NCI-H128 (cell line): Measurements from ENCODE around the gene LYRM4.
"Not testable (repeated sequence)": the region's sequence is repeated elsewhere in the genome, so short reads cannot be mapped to it uniquely, and the experiment has no call there.

ENCODE experiments used
- DNase-seq: peaks from one replicate; lab custom pipeline; 2025; ENCODE audit not compliant: unreplicated experiment; lab: John Stamatoyannopoulos, UW

LYRM4 gene

DNA sequence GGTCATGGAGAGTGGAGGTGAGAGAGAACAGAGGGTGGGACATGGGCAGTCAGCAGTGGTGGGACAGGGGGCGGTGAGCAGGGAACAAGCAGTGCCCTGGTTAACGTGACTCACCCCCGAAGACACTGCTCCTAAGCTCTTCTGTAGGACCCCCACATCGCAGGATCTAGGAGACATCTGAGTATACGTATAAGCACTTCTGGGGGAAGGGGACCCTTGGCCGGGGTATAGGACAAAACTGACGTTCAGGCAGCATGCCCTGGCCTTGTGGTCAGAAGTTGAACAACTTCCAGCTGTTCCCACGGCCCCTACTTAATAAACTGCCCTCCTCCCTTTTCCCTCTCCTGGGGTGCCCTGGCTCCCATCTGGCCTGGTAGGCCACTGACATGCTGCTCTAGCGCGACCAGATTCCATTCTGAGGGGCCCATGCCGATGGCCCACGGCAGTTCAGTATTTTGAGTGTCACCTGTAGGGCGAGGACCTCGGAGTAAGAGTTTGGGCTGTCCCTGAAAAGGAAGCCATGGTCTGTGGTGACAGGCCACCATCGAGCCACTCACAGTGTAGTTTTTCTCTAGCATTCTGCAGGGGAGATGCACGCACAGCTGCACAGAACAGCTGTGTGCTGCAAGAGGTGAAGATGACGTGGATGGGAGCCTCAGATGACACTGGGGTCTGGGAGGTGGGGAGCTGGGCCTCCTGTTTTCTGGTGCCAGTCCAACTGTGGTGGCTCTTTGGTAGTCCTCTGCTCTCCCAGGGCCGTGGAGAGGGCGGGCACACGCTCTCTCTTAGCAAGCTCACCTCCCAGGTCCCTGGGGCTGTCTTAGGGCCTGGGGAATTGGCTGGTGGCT lies 137.2 kb downstream of the LYRM4 start:
- DNase-seq: no peak

DNA sequence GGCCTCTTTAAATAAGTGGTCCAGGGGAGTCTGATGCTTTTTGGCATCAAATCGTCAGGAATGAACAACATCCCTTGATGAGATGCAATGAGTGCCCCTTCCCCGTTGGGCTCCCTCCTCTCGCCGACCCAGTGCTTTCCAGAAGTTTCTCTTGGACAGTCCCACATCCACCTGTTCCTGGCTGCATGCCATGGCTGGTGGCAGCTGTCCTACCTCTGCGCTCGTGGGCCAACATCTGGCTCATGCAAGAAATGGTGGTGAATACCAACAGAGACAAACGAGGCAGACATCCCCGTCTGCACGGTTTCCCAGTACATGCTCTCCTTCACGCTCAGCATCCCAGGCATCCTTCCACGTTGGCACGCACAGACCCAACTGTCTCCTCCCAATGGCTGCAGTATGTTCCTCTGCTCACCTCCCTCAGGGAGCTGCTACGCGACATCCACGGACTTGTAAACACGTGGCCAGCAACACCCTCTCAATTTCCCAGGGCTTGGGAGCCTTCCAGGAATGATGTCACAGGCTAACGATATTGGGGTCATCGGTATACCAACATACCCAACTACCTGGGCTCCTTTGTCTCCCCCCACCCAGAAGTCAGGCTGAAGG lies 138.1 kb downstream of the LYRM4 start:
- DNase-seq: no peak

DNA sequence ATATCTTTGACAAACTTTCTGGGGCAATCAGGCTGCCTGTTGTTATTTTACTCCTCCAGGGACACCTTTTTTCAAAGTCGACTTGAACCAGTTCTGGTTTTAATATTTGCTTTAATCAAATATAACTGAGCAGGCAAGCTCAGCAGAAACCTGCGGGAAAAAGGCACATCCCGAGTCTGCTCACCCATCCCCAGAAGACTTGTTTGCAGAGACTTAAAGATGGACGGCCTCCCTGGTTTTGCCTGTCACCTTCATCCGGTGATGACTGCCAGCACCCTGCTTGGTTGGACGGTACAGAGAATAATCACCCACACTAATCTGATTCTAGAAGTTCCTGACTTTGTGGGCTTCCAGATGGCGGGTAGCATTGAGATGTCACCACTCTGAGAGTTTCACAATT lies 138.8 kb downstream of the LYRM4 start:
- no peak for DNase-seq

DNA sequence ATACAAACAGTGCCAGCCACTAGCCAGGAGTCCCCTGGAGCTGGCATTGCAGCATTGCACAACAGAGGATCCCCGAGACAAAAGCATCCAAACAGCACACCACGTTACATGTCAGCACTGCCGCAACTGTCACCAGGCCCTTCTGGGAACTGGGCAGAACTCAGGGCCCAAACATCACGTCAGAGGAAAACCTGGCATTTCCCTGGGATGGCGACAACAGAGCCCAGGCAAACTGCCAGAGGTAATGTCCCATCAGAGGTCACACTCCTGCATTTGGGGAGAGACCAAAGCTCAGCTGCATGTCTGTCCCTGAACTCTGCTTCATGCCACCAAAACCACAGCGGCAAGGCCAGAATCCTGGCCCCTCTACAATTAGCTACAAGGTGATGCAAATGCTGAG lies 139.3 kb downstream of the LYRM4 start:
- no peak for DNase-seq

DNA sequence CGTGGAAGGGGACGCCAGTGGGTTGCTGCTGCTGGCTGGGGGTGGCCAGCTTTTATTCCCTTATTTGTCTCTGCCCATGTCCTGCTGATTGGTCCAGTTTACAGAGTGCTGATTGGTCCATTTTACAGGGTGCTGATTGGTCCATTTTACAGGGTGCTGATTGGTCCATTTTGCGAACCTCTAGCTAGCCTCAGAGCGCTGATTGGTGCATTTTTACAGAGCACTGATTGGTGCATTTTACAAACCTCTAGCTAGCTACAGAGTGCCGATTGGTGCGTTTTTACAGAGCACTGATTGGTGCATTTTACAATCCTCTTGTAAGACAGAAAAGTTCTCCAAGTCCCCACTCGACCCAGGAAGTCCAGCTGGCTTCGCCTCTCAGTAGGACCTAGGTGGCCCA lies 140.2 kb downstream of the LYRM4 start:
- not testable (repeated sequence) for DNase-seq

DNA sequence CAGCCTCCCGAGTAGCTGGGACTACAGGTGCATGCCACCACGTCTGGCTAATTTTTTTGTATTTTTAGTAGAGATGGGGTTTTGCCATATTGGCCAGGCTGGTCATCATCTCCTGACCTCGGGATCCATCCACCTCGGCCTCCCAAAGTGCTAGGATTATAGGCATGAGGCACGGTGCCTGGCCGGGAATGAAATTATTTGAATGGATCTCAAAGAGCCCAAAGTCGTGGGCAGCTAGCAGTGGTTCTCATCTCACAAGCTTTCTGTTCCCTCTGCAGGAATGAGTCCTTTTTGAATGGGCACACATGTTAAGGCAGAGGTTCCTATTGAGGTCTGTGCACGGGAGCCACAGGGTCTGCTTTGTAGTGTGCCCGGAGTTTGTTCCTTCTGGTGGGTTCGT lies 140.7 kb downstream of the LYRM4 start:
- DNase-seq: no peak

DNA sequence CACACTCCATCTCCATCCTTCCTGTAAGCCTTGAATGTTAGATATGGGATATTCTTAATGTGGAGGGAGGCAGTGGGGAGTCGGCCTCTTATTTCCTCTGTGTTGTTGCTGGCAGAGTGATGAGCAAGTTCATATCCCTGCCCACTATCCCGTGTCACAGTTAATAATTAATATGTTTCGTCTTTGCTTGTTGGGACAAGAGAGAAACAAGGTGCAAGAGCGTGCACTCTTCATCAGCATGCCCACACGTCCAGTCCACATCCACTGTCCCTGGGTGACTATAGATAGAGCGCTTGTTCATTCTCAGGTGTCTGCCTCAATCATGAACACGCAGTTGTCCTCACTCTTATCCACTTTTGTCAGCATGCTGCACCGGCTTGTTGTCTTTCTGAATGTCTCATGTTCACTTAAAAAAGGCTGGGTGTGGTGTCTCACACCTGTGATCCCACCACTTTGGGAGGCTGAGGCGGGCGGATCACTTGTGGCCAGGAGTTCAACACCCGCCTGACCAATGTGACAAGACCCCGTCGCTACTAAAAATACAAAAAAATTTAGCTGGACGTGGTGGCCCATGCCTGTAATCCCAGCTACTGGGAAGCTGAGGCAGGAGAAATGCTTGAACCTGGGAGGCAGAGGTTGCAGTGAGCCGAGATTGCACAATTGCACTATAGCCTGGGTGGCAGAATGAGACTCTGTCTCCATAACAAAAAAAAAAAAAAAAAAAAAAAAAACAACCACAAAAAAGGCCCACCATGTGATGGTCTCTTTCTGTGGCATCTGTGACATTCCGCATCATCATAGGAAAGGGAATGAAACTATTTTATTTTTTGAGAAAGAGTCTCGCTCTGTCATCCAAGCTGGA lies 141.4 kb downstream of the LYRM4 start:
- no peak for DNase-seq

DNA sequence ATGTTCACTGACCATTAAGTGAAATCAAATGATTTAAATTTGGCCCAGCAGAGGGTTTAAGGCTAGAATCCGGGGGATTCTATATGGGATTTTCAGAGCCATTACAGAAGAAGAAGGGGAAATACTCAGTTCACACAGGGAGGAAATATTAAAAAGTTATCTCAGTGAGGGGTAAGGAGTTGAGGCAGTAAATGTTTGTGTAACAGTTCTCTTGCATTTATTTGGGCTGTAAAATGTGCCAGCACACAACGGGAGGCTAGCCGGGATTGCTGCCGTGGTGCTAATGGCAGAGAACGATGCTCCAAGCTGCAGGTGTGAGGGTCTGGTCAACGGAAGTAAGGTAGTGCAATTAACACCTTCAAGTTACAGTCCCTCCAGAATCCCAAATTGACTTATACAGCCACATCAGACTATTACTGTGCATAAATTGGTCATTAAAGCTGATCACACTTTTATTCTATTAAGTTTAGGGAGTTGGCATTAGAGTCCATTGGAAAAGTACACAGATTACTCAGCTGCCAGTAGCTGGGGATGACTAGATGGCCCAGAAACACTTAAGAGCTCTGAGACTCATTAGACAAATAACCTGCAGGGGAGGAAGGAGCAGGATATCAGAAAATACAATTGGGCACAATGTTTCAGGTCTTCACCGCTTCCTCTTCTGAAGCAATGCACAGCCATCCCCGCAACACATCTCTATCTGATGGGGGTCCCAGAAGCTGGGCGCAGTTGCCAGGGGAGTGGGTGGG lies 144.3 kb downstream of the LYRM4 start:
- DNase-seq: no peak

DNA sequence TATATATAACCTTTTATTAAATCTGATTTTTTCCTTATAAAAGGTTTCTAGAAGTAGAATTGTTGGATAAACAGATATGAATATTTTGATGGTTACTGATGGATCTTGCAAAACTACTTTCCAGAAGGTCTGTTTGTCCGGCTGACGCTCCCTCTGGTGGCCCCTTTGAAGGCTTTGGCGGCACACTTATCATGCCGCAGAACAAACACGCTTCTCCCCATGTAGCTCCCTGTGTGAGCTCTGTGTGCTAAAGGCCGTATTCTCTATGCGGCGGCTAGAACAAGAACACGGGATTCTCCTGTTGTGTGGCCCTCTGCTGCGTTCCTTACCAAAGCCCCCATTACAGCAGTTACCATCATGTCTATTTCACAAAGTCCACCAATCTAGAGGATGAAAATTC lies 145.6 kb downstream of the LYRM4 start:
- no peak for DNase-seq

DNA sequence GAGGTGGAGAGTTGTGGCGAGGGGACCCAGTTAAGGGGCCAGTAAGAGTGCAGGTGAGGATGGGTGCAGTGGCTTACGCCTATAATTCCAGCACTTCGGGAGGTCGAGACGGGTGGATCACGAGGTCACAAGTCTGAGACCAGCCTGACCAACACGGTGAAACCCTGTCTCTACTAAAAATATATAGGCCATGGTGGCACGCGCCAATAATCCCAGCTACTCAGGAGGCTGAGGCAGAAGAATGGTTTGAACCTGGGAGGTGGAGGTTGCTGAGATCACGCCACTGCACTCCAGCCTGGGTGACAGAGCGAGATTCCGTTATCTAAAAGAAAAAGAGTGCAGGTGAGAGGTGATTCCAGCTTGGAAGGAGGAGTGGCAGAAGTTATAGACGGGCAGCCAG lies 147.7 kb downstream of the LYRM4 start:
- DNase-seq: no peak

DNA sequence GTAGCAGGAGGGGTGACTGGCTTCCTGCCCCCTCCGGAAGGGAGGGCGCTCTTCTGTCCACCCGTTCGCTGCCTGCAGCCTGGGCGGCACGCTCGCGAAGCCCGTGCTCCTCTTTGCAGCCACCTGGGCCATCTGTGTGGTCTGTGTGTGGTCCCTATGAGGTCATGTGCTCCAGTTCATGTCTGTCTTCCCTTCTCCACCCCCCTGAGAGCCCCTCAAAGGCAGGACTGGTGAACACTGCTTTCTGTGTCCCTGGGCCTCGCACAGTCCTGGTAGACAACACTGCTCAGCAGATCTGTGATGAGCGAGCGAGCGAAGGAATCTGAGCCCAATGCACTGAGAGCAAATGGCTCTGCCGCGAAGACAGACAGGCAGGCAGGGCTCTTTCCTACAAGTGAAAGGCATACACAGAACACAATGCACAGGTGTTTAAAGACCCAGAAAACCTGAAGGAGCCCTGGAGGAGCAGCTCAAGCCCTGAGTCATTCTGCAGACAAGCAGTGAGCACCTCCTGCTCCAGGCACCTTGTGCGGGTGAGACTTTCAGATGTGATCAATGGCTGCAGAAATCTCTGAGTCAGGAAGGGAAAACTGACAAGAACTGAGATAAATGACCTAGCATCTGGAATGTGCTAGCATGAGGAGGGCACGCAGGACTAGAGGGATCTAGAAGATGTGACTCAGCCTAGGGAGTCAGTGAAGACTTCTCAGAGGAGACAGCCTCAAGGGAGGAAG lies 148.5 kb downstream of the LYRM4 start:
- DNase-seq: no peak

DNA sequence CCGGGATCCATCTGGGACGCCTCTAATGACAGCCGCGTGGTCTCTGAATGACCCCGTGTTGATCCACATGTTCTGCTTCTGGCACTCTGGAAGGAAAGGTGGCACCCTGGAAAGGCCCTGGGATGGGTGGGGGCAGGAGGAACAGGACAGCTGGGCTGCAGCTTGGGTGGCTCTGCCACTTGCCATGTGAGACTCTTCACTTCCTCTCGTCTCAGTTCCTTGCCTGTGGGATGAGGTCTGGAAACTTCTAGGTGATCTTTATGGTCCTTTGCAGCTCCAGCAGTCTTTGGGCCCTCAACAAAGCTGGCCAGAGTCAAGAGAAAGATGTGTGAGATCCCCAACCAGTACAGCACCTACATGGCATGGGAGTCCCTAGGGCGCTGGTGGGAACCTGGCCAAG lies 149.1 kb downstream of the LYRM4 start:
- DNase-seq: no peak

DNA sequence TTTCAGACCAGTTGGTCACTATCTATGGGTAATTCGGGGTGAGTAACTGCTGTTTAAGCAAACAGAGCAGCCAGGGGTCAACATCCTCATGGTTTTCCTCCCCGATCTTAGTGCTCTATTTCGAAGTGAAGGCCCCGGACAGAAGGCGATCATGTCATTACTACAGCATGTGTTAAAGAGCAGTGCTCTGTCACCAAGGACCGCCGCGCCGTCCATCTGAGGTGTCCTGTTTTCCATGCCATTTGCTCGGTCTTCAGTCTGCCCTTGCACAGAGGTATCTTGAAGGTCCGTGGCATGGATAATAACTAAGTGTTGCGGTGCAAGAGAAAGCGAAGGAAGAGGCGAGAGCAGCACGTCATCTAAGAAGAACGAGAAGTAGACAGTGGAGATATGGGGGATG lies 150.5 kb downstream of the LYRM4 start:
- no peak for DNase-seq

DNA sequence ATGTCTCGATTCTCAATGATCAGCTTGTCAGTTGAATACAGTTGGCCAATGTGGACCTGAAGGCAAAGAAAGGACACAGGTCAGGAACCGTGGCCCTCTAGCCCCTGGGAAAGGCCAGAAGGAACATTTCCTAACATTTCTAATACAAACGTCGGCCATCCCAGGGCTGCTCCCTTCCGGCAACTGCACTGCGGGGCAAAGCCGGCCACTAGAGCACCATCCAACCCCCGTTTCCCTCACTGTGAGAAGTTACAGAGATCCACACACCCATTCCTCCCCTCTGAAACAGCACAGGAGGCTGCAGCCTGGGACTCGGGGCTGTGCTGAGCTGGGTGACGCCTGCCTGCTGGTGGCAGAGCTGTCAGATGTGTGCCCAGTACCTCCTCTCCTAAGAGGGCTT lies 151.3 kb downstream of the LYRM4 start:
- no peak for DNase-seq

DNA sequence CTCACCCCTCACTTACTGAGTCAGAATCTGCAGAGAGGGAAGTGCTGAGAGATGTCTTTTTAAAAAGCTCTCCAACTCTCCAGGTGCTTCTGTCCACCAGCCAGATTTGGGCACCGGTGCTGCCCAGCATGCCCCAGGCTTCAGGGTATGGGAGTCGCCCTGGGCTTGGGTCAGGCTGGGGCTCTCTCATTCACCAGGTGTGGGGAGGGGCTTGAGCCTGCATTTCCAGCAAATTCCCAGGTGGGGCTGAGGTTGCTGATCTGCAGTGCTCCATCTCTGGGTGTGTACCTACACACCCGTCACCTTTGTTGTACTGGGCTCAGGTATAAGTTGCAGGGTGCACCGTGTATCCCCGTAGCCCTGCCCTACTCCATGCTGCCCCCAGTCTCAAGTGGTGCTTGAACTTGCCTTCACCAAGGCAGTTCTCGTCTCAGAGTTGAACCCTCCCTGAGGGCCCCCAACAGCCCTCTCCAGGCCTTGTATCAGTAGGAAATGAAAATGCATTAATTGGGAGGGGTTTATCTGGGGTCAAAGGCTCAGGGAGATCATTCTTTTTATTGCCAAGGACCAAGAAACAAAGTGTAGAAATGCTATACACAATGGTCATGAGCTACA lies 152.1 kb downstream of the LYRM4 start:
- DNase-seq: no peak

DNA sequence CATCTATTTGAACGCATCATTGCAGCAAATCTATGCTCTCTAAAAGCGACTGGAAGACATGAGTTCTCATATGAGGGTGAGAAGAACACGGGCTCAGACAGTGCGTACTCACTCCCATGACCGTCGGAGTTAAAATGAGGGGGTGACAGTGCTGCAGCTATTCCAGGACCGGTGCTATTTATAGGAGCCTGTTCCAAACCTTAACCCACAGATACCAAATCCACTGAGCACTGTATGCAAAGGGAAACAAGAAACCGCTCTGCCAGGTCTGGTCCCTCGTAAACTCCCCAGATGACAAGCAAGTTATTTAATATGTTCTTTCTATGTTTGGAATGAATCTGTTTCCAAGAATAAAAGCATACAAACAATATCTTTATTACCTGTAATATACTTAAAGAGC lies 152.7 kb downstream of the LYRM4 start:
- DNase-seq: no peak

DNA sequence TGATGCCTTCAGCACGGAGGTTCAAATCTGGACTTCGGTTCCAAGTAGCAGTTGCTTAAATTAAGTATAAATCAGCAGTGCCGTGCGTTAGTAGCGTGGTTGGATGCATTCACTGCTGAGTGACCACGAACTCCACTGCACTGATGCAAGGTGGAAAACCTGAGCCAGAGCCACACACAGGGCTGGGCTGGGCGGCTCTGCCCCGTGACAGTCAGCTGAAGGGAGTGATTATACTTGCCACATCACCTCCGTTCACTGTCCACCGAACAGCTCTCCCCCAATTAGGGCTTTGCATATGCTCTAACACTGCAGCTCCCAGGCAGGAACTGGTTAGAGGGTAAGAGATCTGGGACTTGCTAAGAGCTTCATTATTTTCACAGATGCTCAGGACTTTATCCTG lies 153.4 kb downstream of the LYRM4 start:
- DNase-seq: no peak

DNA sequence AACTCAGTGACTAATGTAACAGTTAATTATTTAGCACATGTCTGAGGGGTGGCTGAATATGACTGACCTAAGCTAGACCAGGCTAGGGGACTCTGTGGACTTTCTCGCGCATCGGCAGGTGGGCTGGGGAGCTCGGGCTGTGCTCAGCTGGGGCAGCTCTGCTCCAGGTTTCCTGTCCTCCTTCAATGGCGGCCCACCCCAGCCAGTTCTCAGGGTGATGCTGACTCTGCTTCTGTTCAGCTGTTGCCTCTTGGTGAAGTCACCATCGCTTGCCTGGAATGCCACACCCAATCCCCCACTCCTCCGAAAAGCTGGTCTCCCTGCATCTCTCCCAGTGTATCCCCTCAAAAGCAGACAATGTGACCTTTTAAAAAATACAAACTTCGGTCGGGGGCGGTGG lies 155.6 kb downstream of the LYRM4 start:
- DNase-seq: no peak

DNA sequence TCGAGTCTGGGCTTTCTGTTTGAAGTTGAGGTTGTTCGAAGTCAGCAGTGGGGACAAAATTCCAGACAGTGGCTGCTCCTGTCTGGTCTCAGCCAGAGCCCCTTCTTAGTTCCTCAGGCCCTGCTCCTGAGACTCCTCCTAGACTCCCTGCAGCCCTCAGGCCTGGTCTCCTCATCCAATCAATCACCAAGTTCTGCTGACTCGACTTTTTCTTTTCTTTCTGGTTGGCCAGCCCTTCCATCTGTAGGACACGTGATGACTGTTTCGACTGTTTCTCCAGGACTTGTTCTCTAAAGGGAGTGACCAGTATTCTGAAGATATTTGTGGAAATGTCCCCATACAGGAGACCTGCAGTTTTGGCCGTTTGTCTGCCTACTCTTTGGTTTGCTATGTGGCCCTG lies 156.1 kb downstream of the LYRM4 start:
- DNase-seq: no peak

DNA sequence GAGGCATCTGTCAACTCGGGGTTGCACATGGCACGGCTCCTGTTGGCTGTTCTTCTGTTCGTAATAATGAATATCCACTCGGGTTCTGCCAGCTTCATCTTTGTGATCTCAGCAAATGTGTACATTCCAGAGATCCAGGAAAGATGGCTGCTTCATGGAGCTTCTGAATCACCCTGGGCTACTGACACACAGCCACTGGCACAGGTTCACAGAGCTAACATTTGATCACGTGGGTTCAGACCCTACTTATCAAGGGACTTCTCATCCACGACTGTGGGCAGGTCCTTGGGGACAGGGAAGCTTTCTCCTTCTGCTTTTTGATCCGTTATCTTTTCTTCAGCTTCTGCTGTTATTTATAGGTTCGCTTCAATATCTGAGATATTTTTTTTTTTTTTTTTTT lies 157.5 kb downstream of the LYRM4 start:
- no peak for DNase-seq
